Astrocyte of the spinal cord (primary cell): Measurements from ENCODE around the gene GART.
A peak's percentile ranks its signal among the peaks of the same experiment; 100 is the strongest.
"Not testable (repeated sequence)": the region's sequence is repeated elsewhere in the genome, so short reads cannot be mapped to it uniquely, and the experiment has no call there.

ENCODE experiments used
- DNase-seq: peaks from one replicate; pipeline ENCODE4 v3.0.0; 2011; ENCODE audit warnings: low read depth, low spot score
- H3K4me3 ChIP-seq: 2 replicates; pipeline ENCODE4 v1.5.1; 2011; ENCODE audit warnings: low read depth, mild to moderate bottlenecking, low read length, moderate library complexity
- in situ Hi-C: cut with HindIII; loops from 2 replicates; pipeline ENCODE4 v1.10.0; 2017; ENCODE audit warnings: low sequenced_read_pairs
- TF ChIP-seq, protein P1 (sequence below): IDR thresholded peaks from 2 replicates; pipeline ENCODE4 v1.5.1; 2012; ENCODE audit warnings: low read depth, mild to moderate bottlenecking, low read length, inconsistent platforms

Gene GART

GRCh38 chr21:33478935-33479678 is 62.8 kb downstream of the GART start:
- in situ Hi-C loops = no loop called here
- peak; percentile 31 for DNase-seq
- H3K4me3 ChIP-seq = peak overlapping the region; percentile 64
- TF ChIP-seq, protein P1, sequence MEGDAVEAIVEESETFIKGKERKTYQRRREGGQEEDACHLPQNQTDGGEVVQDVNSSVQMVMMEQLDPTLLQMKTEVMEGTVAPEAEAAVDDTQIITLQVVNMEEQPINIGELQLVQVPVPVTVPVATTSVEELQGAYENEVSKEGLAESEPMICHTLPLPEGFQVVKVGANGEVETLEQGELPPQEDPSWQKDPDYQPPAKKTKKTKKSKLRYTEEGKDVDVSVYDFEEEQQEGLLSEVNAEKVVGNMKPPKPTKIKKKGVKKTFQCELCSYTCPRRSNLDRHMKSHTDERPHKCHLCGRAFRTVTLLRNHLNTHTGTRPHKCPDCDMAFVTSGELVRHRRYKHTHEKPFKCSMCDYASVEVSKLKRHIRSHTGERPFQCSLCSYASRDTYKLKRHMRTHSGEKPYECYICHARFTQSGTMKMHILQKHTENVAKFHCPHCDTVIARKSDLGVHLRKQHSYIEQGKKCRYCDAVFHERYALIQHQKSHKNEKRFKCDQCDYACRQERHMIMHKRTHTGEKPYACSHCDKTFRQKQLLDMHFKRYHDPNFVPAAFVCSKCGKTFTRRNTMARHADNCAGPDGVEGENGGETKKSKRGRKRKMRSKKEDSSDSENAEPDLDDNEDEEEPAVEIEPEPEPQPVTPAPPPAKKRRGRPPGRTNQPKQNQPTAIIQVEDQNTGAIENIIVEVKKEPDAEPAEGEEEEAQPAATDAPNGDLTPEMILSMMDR = no peak

DNA sequence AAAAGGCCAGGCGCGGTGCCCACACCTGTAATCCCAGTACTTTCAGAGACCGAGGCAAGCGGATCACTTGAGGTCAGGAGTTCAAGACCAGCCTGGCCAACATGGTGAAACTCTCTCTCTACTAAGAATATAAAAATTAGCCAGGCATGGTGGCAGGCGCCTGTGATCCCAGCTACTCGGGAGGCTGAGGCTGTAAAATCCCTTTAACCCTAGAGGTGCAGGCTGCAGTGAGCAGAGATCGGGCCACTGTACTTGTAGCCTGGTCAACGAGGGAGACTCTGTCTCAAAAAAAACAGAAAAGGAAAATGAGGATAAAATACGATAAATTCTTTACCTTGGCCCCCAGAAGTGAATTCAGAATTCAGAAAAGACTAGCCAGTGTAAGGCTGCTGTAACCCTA is 63.7 kb downstream of the GART start:
- TF ChIP-seq, protein P1 = no peak
- H3K4me3 ChIP-seq = peak overlapping the region; percentile 64
- in situ Hi-C loops = no loop called here
- DNase-seq = no peak

- no peak for DNase-seq
- no peak overlapping the region for H3K4me3 ChIP-seq
- TF ChIP-seq, protein P1 = no peak
- in situ Hi-C loops = no loop called here
Measured at GRCh38 chr21:33477066-33477465, 64.9 kb downstream of the GART start.

DNA sequence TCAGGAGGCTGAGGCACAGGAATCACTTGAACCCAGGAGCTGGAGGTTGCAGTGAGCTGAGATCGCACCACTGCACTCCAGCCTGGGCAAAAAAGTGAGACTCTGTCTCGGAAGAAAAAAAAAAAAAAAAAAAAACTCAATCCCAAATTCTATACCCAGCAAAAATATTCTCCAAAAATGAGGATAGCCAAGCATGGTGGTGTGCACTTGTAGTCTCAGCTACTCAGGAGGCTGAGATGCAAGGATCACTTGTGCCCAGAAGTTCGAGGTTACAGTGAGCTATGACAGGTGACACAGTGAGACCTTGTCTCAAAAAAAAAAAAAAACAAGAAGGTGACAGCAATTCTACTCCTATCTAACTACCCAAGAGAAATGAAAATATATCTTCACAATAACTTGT is 68.6 kb downstream of the GART start:
- TF ChIP-seq, protein P1 = no peak
- DNase-seq = no peak
- no peak overlapping the region for H3K4me3 ChIP-seq
- in situ Hi-C loops = no loop called here

DNA sequence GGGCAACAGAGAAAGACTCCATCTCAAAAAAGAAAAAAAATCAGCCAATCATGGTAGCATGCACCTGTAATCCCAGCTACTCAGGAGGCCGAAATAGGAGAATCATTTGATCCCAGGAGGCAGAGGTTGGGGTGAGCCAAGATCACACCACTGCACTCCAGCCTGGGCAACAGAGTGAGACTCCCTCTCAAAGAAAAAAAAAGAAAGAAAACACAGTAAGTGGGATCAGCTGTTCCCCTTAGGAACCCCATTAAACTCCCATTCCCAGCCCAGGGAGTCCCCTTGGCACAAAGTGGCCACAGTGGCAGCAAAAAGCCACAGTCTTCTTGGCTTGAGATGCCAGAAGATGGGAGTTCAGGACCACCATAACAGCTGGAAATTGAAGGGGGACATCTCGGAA is 71.2 kb downstream of the GART start:
- no peak overlapping the region for H3K4me3 ChIP-seq
- no peak for DNase-seq
- in situ Hi-C loops = no loop called here
- TF ChIP-seq, protein P1 = no peak

GRCh38 chr21:33469183-33469582 is 72.7 kb downstream of the GART start:
- in situ Hi-C loops, DNase-seq, H3K4me3 ChIP-seq: not testable (repeated sequence)

GRCh38 chr21:33461538-33462250 is 80.2 kb downstream of the GART start:
- H3K4me3 ChIP-seq = no peak overlapping the region
- TF ChIP-seq, protein P1 = no peak
- no peak for DNase-seq
- in situ Hi-C loops = no loop called here
